M059J (cell line): ENCODE data around the gene KRTAP10-12. TPM values are rescaled to one million over a fixed set of nuclear protein-coding genes. Genes with fewer than 3 reads are reported as not detected.
"Not testable (repeated sequence)": the region's sequence is repeated elsewhere in the genome, so short reads cannot be mapped to it uniquely, and the experiment has no call there.

Source experiments
- DNase-seq: peaks from one replicate; pipeline ENCODE4 v3.0.0-alpha.2; 2012; ENCODE audit warnings: low read depth
- total RNA-seq: library from RNA; depleted of rRNA; stranded (reverse); fragments of >200 nt; shearing (Covaris generic); gene quantifications from 2 replicates; pipeline ENCODE4 v1.2.3, GENCODE V29; 2014; rRNA removed

KRTAP10-12 gene
- total RNA-seq = not detected in 2 replicates

- DNase-seq = not testable (repeated sequence)
Observed at GRCh38 chr21:44697172-44697810, at the start of gene KRTAP10-12. Gene KRTAP10-12 (plus strand): TSS chr21:44697172. CDS start chr21:44697202, 30 bp downstream.

GRCh38 chr21:44647222-44647552 is 49.8 kb upstream of the KRTAP10-12 start:
- DNase-seq = no peak

GRCh38 chr21:44648557-44649311 is 48.2 kb upstream of the KRTAP10-12 start:
- DNase-seq = no peak

GRCh38 chr21:44649521-44650100 is 47.4 kb upstream of the KRTAP10-12 start:
- DNase-seq = no peak

- no peak for DNase-seq
Observed at GRCh38 chr21:44650265-44650972, 46.6 kb upstream of the KRTAP10-12 start.

GRCh38 chr21:44650973-44651675 is 45.8 kb upstream of the KRTAP10-12 start:
- DNase-seq = no peak

GRCh38 chr21:44653123-44653522 is 43.8 kb upstream of the KRTAP10-12 start:
- DNase-seq = no peak

GRCh38 chr21:44653656-44654575 is 43.1 kb upstream of the KRTAP10-12 start:
- no peak for DNase-seq

- no peak for DNase-seq
Observed at GRCh38 chr21:44654576-44655175, 42.3 kb upstream of the KRTAP10-12 start, which contains the start of gene KRTAP12-4. Gene KRTAP12-4 (minus strand): TSS chr21:44654659. CDS start chr21:44654614, 45 bp downstream.

- DNase-seq = no peak
Observed at GRCh38 chr21:44656868-44657267, 40.1 kb upstream of the KRTAP10-12 start.

- peak; percentile 12 for DNase-seq
Observed at GRCh38 chr21:44657635-44658540, 39.1 kb upstream of the KRTAP10-12 start, which contains the start of gene KRTAP12-3. Gene KRTAP12-3 (plus strand): TSS chr21:44657932. CDS start chr21:44657980, 48 bp downstream.

- no peak for DNase-seq
Observed at GRCh38 chr21:44658541-44658910, 38.4 kb upstream of the KRTAP10-12 start.

- peak; percentile 22 for DNase-seq
Observed at GRCh38 chr21:44658913-44659595, 37.9 kb upstream of the KRTAP10-12 start.

- DNase-seq = not testable (repeated sequence)
Observed at GRCh38 chr21:44661567-44661966, 35.4 kb upstream of the KRTAP10-12 start.

- no peak for DNase-seq
Observed at GRCh38 chr21:44664691-44665090, 32.3 kb upstream of the KRTAP10-12 start.

GRCh38 chr21:44666401-44667320 is 30.3 kb upstream of the KRTAP10-12 start, which contains the start of gene KRTAP12-2:
Gene KRTAP12-2 (minus strand): TSS chr21:44666927. CDS start chr21:44666886, 41 bp downstream.
- DNase-seq = peak; percentile 34

GRCh38 chr21:44667612-44668011 is 29.4 kb upstream of the KRTAP10-12 start:
- no peak for DNase-seq
